SK-N-SH (cell line): ENCODE results near the gene SGCB. TPM values are rescaled to one million over a fixed set of nuclear protein-coding genes. Genes with fewer than 3 reads are reported as not detected.

Experiments
- CTCF ChIA-PET: fragments of 300-600, 350-600 bp; formaldehyde crosslinking; extraction: SDS; loops from one replicate; lab custom pipeline; 2021; lab: Yijun Ruan, JAX
- POLR2A ChIA-PET: fragments of 350-600 bp; sonication (Branson Sonifier 250); formaldehyde crosslinking; extraction: SDS; loops from one replicate; lab custom pipeline; 2020; ENCODE audit warnings: antibody characterized with exemption, inconsistent platforms; lab: Yijun Ruan, JAX
- DNase-seq: peaks from one replicate; pipeline ENCODE4 v3.0.0; 2012
- H2AFZ ChIP-seq: fragments of 200-600 bp; sonication (generic); 2 replicates; pipeline ENCODE4 v1.8.1; 2016; ENCODE audit warnings: antibody characterized with exemption, mild to moderate bottlenecking, low read depth
- H3F3A ChIP-seq: fragments of 200-600 bp; sonication (generic); replicated peaks from 2 replicates; pipeline ENCODE3; 2016; ENCODE audit warnings: antibody characterized with exemption, mild to moderate bottlenecking; ENCODE audit not compliant: insufficient read depth
- H3K27ac ChIP-seq, 2 experiments: fragments of 200-500 bp in 1 of 2; fragments of 200-600 bp in 1 of 2; sonication (Bioruptor generic) in 1 of 2; sonication (generic), shearing (Covaris generic) in 1 of 2; 2 replicates each; pipeline versions ENCODE4 v1.5.1 to v1.6.1; 2014 to 2016; ENCODE audit warnings: low read depth in 2 of 2, inconsistent platforms in 1 of 2, low read length in 1 of 2, mild to moderate bottlenecking in 1 of 2, mixed read lengths in 1 of 2
- H3K27me3 ChIP-seq: fragments of 200-600 bp; sonication (generic), shearing (Covaris generic); 2 replicates; pipeline ENCODE4 v1.6.1; 2016; ENCODE audit warnings: mixed run types; ENCODE audit not compliant: insufficient read depth
- H3K36me3 ChIP-seq, 2 experiments: fragments of 200-500 bp in 1 of 2; fragments of 200-600 bp in 1 of 2; sonication (Bioruptor generic) in 1 of 2; sonication (generic) in 1 of 2; replicated peaks in 1 of 2; 2 replicates each; pipeline versions ENCODE3 to v1.5.1; 2014 to 2016; ENCODE audit warnings: low read length in 1 of 2, mild to moderate bottlenecking in 1 of 2; ENCODE audit not compliant: insufficient read depth in 2 of 2, control insufficient read depth in 1 of 2
- H3K4me1 ChIP-seq, 2 experiments: fragments of 200-500 bp in 1 of 2; fragments of 200-600 bp in 1 of 2; sonication (Bioruptor generic) in 1 of 2; sonication (generic), shearing (Covaris generic) in 1 of 2; 2 replicates each; pipeline versions ENCODE4 v1.5.1 to v1.6.1; 2014 to 2016; ENCODE audit warnings: low read depth in 1 of 2, low read length in 1 of 2, mixed run types in 1 of 2; ENCODE audit not compliant: insufficient read depth in 2 of 2, control insufficient read depth in 1 of 2
- H3K4me2 ChIP-seq: fragments of 200-600 bp; sonication (generic), shearing (Covaris generic); 2 replicates; pipeline ENCODE4 v1.6.1; 2017; ENCODE audit warnings: mixed run types
- H3K4me3 ChIP-seq, 2 experiments: fragments of 200-500 bp in 1 of 2; fragments of 200-600 bp in 1 of 2; sonication (Bioruptor generic) in 1 of 2; sonication (generic), shearing (Covaris generic) in 1 of 2; 2 replicates each; pipeline versions ENCODE4 v1.5.1 to v1.8.1; 2014 to 2016; ENCODE audit warnings: low read depth in 2 of 2, inconsistent platforms in 1 of 2, low read length in 1 of 2, mild to moderate bottlenecking in 1 of 2, mixed read lengths in 1 of 2, moderate library complexity in 1 of 2
- H3K79me2 ChIP-seq: fragments of 200-600 bp; sonication (generic); 2 replicates; pipeline ENCODE4 v1.8.1; 2017; ENCODE audit warnings: mild to moderate bottlenecking; ENCODE audit not compliant: insufficient read depth
- H3K9ac ChIP-seq: fragments of 200-600 bp; sonication (generic); 2 replicates; pipeline ENCODE4 v1.6.1; 2017; ENCODE audit warnings: mixed run types
- H3K9me2 ChIP-seq: fragments of 200-600 bp; sonication (generic); 2 replicates; pipeline ENCODE4 v1.6.1; 2017; ENCODE audit warnings: mixed run types
- H3K9me3 ChIP-seq: fragments of 200-600 bp; sonication (generic); 2 replicates; pipeline ENCODE4 v1.6.1; 2017; ENCODE audit warnings: mixed run types, mild to moderate bottlenecking, moderate library complexity
- H4K20me1 ChIP-seq: fragments of 200-600 bp; sonication (generic); 2 replicates; pipeline ENCODE4 v1.6.1; 2017; ENCODE audit warnings: mild to moderate bottlenecking, mixed run types; ENCODE audit not compliant: insufficient read depth
- CHD2 ChIP-seq: fragments of 150-350 bp; IDR thresholded peaks from 2 replicates; pipeline ENCODE4 v1.6.1; 2018; ENCODE audit warnings: low read length; ENCODE audit not compliant: partially characterized antibody
- CTCF ChIP-seq: fragments of 200-600 bp; sonication (generic); IDR thresholded peaks from 2 replicates; pipeline ENCODE4 v1.6.1; 2017; ENCODE audit warnings: antibody characterized with exemption, mild to moderate bottlenecking, moderate library complexity
- FOSL2 ChIP-seq: IDR thresholded peaks from 2 replicates; pipeline ENCODE4 v1.4.0; 2012; ENCODE audit warnings: low read depth, mild to moderate bottlenecking, moderate library complexity, borderline replicate concordance
- FOXM1 ChIP-seq: IDR thresholded peaks from 2 replicates; pipeline ENCODE4 v1.4.0; 2012; ENCODE audit warnings: low read depth, mild to moderate bottlenecking
- IRF3 ChIP-seq: fragments of 150-350 bp; IDR thresholded peaks from 2 replicates; pipeline ENCODE4 v1.6.1; 2016; ENCODE audit warnings: mild to moderate bottlenecking, low read depth, low read length
- JUND ChIP-seq: IDR thresholded peaks from 2 replicates; pipeline ENCODE4 v1.4.0; 2012
- MAX ChIP-seq: IDR thresholded peaks from 2 replicates; pipeline ENCODE4 v1.4.0; 2012; ENCODE audit warnings: low read depth
- MEF2A ChIP-seq: IDR thresholded peaks from 2 replicates; pipeline ENCODE4 v1.4.0; 2012; ENCODE audit warnings: low read depth, borderline replicate concordance
- RCOR1 ChIP-seq: fragments of 150-350 bp; IDR thresholded peaks from 2 replicates; pipeline ENCODE4 v1.6.1; 2017; ENCODE audit warnings: antibody characterized with exemption, low read length
- RFX5 ChIP-seq: IDR thresholded peaks from 2 replicates; pipeline ENCODE4 v1.6.1; 2012; ENCODE audit warnings: mild to moderate bottlenecking, improper control_type of control experiment, low read length
- SIN3A ChIP-seq: IDR thresholded peaks from 2 replicates; pipeline ENCODE4 v1.6.1; 2012; ENCODE audit warnings: low read depth, mild to moderate bottlenecking, low read length, moderate library complexity, borderline replicate concordance
- SMC3 ChIP-seq: IDR thresholded peaks from 2 replicates; pipeline ENCODE4 v1.6.1; 2012; ENCODE audit warnings: low read depth, low read length, improper control_type of control experiment
- TCF12 ChIP-seq: IDR thresholded peaks from 2 replicates; pipeline ENCODE4 v1.4.0; 2012
- USF1 ChIP-seq: IDR thresholded peaks from 2 replicates; pipeline ENCODE4 v1.4.0; 2012; ENCODE audit warnings: low read depth, borderline replicate concordance
- YY1 ChIP-seq: IDR thresholded peaks from 2 replicates; pipeline ENCODE4 v1.4.0; 2012; ENCODE audit warnings: low read depth, mild to moderate bottlenecking
- WGBS: methylation state at CpG from one replicate; pipeline ENCODE4 v1.1.6; 2017; ENCODE audit warnings: low lambda C conversion rate; 5-methylcytosine and 5-hydroxymethylcytosine counted together
- polyA plus RNA-seq, 3 experiments: library from polyadenylated mRNA; depleted of rRNA; stranded (reverse); fragments of >200 nt; gene quantifications; 2 replicates each; pipeline ENCODE4 v1.2.3, GENCODE V29; 2012
- TF ChIP-seq, protein P1 (sequence below): IDR thresholded peaks from 2 replicates; pipeline ENCODE4; 2012

SGCB gene
- polyA plus RNA-seq, 1 of the 3 experiments (the other 2 are of a cell fraction): 25.1 TPM

DNA sequence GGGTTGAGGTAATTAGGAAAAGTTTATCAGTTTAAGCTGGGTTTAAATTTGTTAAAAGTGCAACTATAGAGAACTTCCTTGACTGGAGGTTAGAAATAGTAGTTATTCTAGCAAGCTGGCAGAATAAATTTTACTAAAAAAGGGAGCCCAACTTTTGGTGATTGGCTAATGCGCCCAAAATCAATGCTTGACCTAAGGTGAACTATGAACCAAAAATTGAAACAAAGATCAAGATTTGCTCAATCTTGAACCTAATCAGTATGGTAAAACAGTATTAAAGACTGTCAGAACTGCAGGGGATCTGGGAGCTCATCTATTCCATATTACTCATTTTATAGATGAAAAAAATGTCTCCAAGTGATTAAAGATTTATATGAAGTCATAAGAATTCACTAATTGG is 6.9 kb upstream of the SGCB start:
- no peaks in the 10 kb centered on the region; the same call in 1 of the 2 replicates for H3K27me3 ChIP-seq
- 92% methylated on average over 1 of the region's 1 CpG for WGBS
- no peaks in the 10 kb centered on the region for H3K9me2 ChIP-seq
- ChIA-PET POLR2A (no interaction called here), CTCF (interaction anchor here (0.7 to 0.8 kb wide), 2 partner anchors 13 to 1675 kb away, joined by 3 read pairs; no protein-coding TSS in a partner anchor)
- no peak overlapping the region for H3K4me2 ChIP-seq
- H3K9me3 ChIP-seq: no peaks in the 10 kb centered on the region
- no peaks in the 10 kb centered on the region for H4K20me1 ChIP-seq
- H3K36me3 ChIP-seq: no peaks in the 10 kb centered on the region
- H3K4me1 ChIP-seq: no peaks in the 10 kb centered on the region
- no peaks in the 10 kb centered on the region for H3K79me2 ChIP-seq
- H2AFZ ChIP-seq: no peak overlapping the region
- no peak overlapping the region for H3K27ac ChIP-seq
- H3K9ac ChIP-seq: no peak overlapping the region
- TF ChIP-seq TCF12: no peak
- no peak for TF ChIP-seq CHD2
- TF ChIP-seq SMC3: no peak
- TF ChIP-seq MEF2A: no peak
- TF ChIP-seq FOXM1: no peak
- TF ChIP-seq, protein P1, sequence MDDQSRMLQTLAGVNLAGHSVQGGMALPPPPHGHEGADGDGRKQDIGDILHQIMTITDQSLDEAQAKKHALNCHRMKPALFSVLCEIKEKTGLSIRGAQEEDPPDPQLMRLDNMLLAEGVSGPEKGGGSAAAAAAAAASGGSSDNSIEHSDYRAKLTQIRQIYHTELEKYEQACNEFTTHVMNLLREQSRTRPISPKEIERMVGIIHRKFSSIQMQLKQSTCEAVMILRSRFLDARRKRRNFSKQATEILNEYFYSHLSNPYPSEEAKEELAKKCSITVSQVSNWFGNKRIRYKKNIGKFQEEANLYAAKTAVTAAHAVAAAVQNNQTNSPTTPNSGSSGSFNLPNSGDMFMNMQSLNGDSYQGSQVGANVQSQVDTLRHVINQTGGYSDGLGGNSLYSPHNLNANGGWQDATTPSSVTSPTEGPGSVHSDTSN: no peak
- no peak for TF ChIP-seq RFX5
- no peak for TF ChIP-seq JUND
- no peak for TF ChIP-seq CTCF
- TF ChIP-seq IRF3: no peak
- no peak for TF ChIP-seq YY1
- no peak for TF ChIP-seq FOSL2
- no peak for TF ChIP-seq RCOR1
- TF ChIP-seq MAX: no peak
- H3F3A ChIP-seq: no peaks in the 10 kb centered on the region
- H3K4me3 ChIP-seq: no peak overlapping the region
- no peak for DNase-seq

DNA sequence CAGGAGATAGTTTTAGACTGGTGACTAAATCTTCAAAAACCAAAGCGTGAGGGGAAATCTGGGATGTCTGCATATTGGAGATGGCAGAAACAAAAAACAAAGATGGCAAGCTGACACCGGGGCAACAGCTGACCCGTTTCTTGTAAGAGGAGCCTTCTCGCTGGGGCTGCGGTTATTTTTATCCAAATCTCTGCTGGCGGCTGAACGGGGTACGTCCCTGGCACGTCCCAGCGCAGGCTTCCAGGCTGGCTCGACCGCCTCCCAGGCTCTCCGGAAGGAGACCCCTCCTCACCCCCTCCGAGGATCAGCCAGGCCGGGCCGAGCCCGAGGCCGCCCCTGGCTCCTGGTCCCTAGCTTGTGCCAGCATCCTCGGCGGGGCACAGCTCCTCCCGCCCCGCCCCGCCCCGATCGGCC is 403 bp downstream of the SGCB start:
- CTCF ChIA-PET: interaction anchor here (0.6 to 0.8 kb wide), 2 partner anchors 47 to 133 kb away, joined by 3 read pairs; no protein-coding TSS in a partner anchor
- WGBS: under 1% methylated on average over 5 of the region's 25 CpGs
- no peak for TF ChIP-seq SIN3A
- peak; percentile 38; the same call in 1 of the 2 replicates for TF ChIP-seq MAX
- TF ChIP-seq FOXM1: no peak
- TF ChIP-seq RFX5: 0 out of 2 replicates have a peak, but pooled peaks have one; percentile 51
- TF ChIP-seq MEF2A: no peak
- TF ChIP-seq IRF3: no peak
- TF ChIP-seq USF1: peak; percentile 14; the same call in 1 of the 2 replicates

More for the DNA sequence above, 403 bp downstream of the SGCB start:
- H3K9ac ChIP-seq: peak overlapping the region; percentile 81
- H3K27ac ChIP-seq: peak overlapping the region; percentile 35 to 64; a peak in 3 of 4 replicates
- peaks cover 4 to 10% of the 10 kb centered on the region in 2 experiments for H3K36me3 ChIP-seq
- H3F3A ChIP-seq: no peaks in the 10 kb centered on the region
- peak overlapping the region; percentile 75 for H3K4me2 ChIP-seq
- POLR2A ChIA-PET: interaction anchor here (0.6 to 1.6 kb wide), 6 partner anchors 11 to 195 kb away, joined by 3 to 8 read pairs (median 4); partner anchors contain the start of gene DCUN1D4
- H3K27me3 ChIP-seq: no peaks in the 10 kb centered on the region
- peak overlapping the region; percentile 79 for H2AFZ ChIP-seq
- no peaks in the 10 kb centered on the region for H3K9me3 ChIP-seq
- H3K4me3 ChIP-seq: peak overlapping the region; percentile 61 to 77
- peak; percentile 90 for DNase-seq
- H3K4me1 ChIP-seq: peaks cover 4 to 14% of the 10 kb centered on the region in 2 experiments; a peak in 2 of 4 replicates
- no peaks in the 10 kb centered on the region for H3K9me2 ChIP-seq
- H3K79me2 ChIP-seq: peaks cover 48% of the 10 kb centered on the region
- no peaks in the 10 kb centered on the region for H4K20me1 ChIP-seq
